OCI-LY7 (cell line): ENCODE results near the gene GADL1.

Experiments
- CTCF ChIP-seq: fragments of 200-600 bp; sonication (generic); conservative IDR thresholded peaks from 2 replicates; pipeline ENCODE4 v1.5.1; 2014; ENCODE audit warnings: mild to moderate bottlenecking, antibody characterized with exemption, low read length, moderate library complexity, mixed read lengths
- EZH2phosphoT487 ChIP-seq: fragments of 200-600 bp; sonication (generic); IDR thresholded peaks from 2 replicates; pipeline ENCODE4 v1.6.1; 2018; ENCODE audit warnings: low read depth, borderline replicate concordance, mild to moderate bottlenecking, mixed run types, antibody characterized with exemption, low read length, moderate library complexity, mixed read lengths

- no peak for TF ChIP-seq CTCF
- TF ChIP-seq EZH2phosphoT487: no peak
Observed at GRCh38 chr3:30795176-30795575, 99.3 kb downstream of the GADL1 start.
